Omental fat pad (tissue), 4 donors: Measurements from ENCODE around the gene KRTAP5-4. TPM values are rescaled to one million over a fixed set of nuclear protein-coding genes. Genes with fewer than 3 reads are reported as not detected.
"Not testable (repeated sequence)": the region's sequence is repeated elsewhere in the genome, so short reads cannot be mapped to it uniquely, and the experiment has no call there.

Experiments used
- ATAC-seq: fragments of 150-250 bp; one replicate; pipeline ENCODE4 v1.9.1; 2016; ENCODE audit warnings: mild to moderate bottlenecking, moderate library complexity; ENCODE audit not compliant: low FRiP score
- DNase-seq: peaks from one replicate; pipeline ENCODE4 v3.0.0-alpha.2; 2019; ENCODE audit warnings: low spot score
- CTCF ChIP-seq, 3 donors: fragments of 450-650 bp; IDR thresholded peaks; one replicate each; pipeline ENCODE4 v1.5.1; 2016 to 2017; ENCODE audit warnings: antibody characterized with exemption in 3 of 3, mild to moderate bottlenecking in 3 of 3, moderate library complexity in 2 of 3
- total RNA-seq, 4 donors: library from RNA; depleted of rRNA; stranded (reverse); fragments of >200 nt; gene quantifications; one replicate each; pipeline ENCODE4 v1.1.0, GENCODE V29; 2016

The KRTAP5-4 gene
- total RNA-seq, 4 donors from 2014 or later, result not detected

- TF ChIP-seq CTCF (IDR thresholded peaks at IDR 0.05), result no peak
- DNase-seq, result no peak
- ATAC-seq, result no peak
Observed at GRCh38 chr11:1623716-1624115, 1.8 kb upstream of the KRTAP5-4 start.

GRCh38 chr11:1619449-1619848 lies 2.5 kb downstream of the KRTAP5-4 start:
- DNase-seq (no peak), ATAC-seq (no peak)
- no peak for TF ChIP-seq CTCF (IDR thresholded peaks at IDR 0.05)

- TF ChIP-seq CTCF (IDR thresholded peaks at IDR 0.05), result no peak
- ATAC-seq (no peak), DNase-seq (no peak)
Observed at GRCh38 chr11:1618231-1618630, 3.7 kb downstream of the KRTAP5-4 start.

GRCh38 chr11:1608363-1608762 lies 13.6 kb downstream of the KRTAP5-4 start, which contains the start of gene KRTAP5-3:
KRTAP5-3 (minus strand) TSS chr11:1608463; CDS start chr11:1608385, 78 bp downstream.
- ATAC-seq (no peak), DNase-seq (no peak)
- no peak for TF ChIP-seq CTCF (IDR thresholded peaks at IDR 0.05)

GRCh38 chr11:1607901-1608300 lies 14.0 kb downstream of the KRTAP5-4 start:
- not testable (repeated sequence) for ATAC-seq, DNase-seq

- DNase-seq, ATAC-seq: not testable (repeated sequence)
Observed at GRCh38 chr11:1607156-1607845, 14.6 kb downstream of the KRTAP5-4 start.

GRCh38 chr11:1605923-1606322 lies 16.0 kb downstream of the KRTAP5-4 start:
- not testable (repeated sequence) for ATAC-seq, DNase-seq

- TF ChIP-seq CTCF (IDR thresholded peaks at IDR 0.05), result no peak
- no peak for ATAC-seq
- no peak for DNase-seq
Observed at GRCh38 chr11:1604711-1605110, 17.2 kb downstream of the KRTAP5-4 start.

- no peak for DNase-seq
- no peak for ATAC-seq
- TF ChIP-seq CTCF (IDR thresholded peaks at IDR 0.05), result no peak
Observed at GRCh38 chr11:1604181-1604580, 17.8 kb downstream of the KRTAP5-4 start.
